SU-DHL-6 (cell line): ENCODE data around the gene PSMA5.

ENCODE experiments used
- H2AFZ ChIP-seq: fragments of 200-600 bp; sonication (generic); 2 replicates; pipeline ENCODE4 v1.6.1; 2014; ENCODE audit warnings: low read depth, mild to moderate bottlenecking, moderate library complexity, mixed read lengths, antibody characterized with exemption, low read length; ENCODE audit not compliant: severe bottlenecking
- H3F3A ChIP-seq: fragments of 200-600 bp; shearing (Covaris generic); 2 replicates; pipeline ENCODE4 v1.6.0; 2016; ENCODE audit warnings: antibody characterized with exemption, mild to moderate bottlenecking; ENCODE audit not compliant: insufficient read depth
- H3K27ac ChIP-seq: fragments of 200-600 bp; sonication (generic); 2 replicates; pipeline ENCODE4 v1.5.1; 2016; ENCODE audit warnings: low read depth, mild to moderate bottlenecking, low read length, moderate library complexity, mixed read lengths
- H3K27me3 ChIP-seq: fragments of 200-600 bp; sonication (generic), shearing (Covaris generic); 2 replicates; pipeline ENCODE4 v1.6.0; 2014; ENCODE audit warnings: mild to moderate bottlenecking, low read length
- H3K36me3 ChIP-seq: fragments of 200-600 bp; sonication (generic); 2 replicates; pipeline ENCODE4 v1.6.1; 2014; ENCODE audit warnings: mild to moderate bottlenecking, low read length, mixed read lengths
- H3K4me2 ChIP-seq: fragments of 300-600, 200-600 bp; shearing (Covaris generic), sonication (generic); 2 replicates; pipeline ENCODE4 v1.6.0; 2014; ENCODE audit warnings: low read length, low read depth, mild to moderate bottlenecking; ENCODE audit not compliant: poor library complexity, severe bottlenecking
- H3K4me3 ChIP-seq: fragments of 200-600 bp; sonication (generic); 2 replicates; pipeline ENCODE4 v1.5.1; 2014; ENCODE audit warnings: antibody characterized with exemption, low read length, mild to moderate bottlenecking, mixed read lengths; ENCODE audit not compliant: insufficient read depth, poor library complexity, severe bottlenecking
- H3K79me2 ChIP-seq: fragments of 200-600 bp; sonication (generic); 2 replicates; pipeline ENCODE4 v1.6.1; 2014; ENCODE audit warnings: mild to moderate bottlenecking, low read length, moderate library complexity; ENCODE audit not compliant: insufficient read depth
- H3K9ac ChIP-seq: fragments of 200-600 bp; sonication (generic); 2 replicates; pipeline ENCODE4 v1.7.0; 2014; ENCODE audit warnings: mild to moderate bottlenecking, low read length
- H3K9me2 ChIP-seq: fragments of 200-600 bp; sonication (generic); replicated peaks from 2 replicates; pipeline ENCODE4 v1.6.1; 2014; ENCODE audit warnings: low read length; ENCODE audit not compliant: insufficient read depth
- H3K9me3 ChIP-seq: fragments of 200-600 bp; sonication (generic); 2 replicates; pipeline ENCODE4 v1.6.1; 2014; ENCODE audit warnings: low read length, mixed read lengths; ENCODE audit not compliant: insufficient read depth
- H4K20me1 ChIP-seq: fragments of 200-600 bp; sonication (generic); 2 replicates; pipeline ENCODE4 v1.6.1; 2014; ENCODE audit warnings: low read depth, mild to moderate bottlenecking, antibody characterized with exemption, low read length, moderate library complexity, mixed read lengths
- CTCF ChIP-seq: fragments of 200-600 bp; sonication (generic); IDR thresholded peaks from one replicate; pipeline ENCODE4 v1.5.1; 2017; ENCODE audit warnings: antibody characterized with exemption, mild to moderate bottlenecking, low read length, moderate library complexity; ENCODE audit not compliant: insufficient read depth, poor library complexity, severe bottlenecking
- EZH2phosphoT487 ChIP-seq: fragments of 200-600 bp; sonication (generic), shearing (Covaris generic); conservative IDR thresholded peaks from 2 replicates; pipeline ENCODE4 v1.6.1; 2018; ENCODE audit warnings: mild to moderate bottlenecking, antibody characterized with exemption, low read length, moderate library complexity, mixed read lengths

Gene PSMA5

GRCh38 chr1:109423498-109423897 lies 2.8 kb downstream of the PSMA5 start:
- peaks cover 16% of the 10 kb centered on the region for H3K36me3 ChIP-seq
- no peaks in the 10 kb centered on the region for H4K20me1 ChIP-seq
- TF ChIP-seq EZH2phosphoT487 (no peak), CTCF (no peak)

GRCh38 chr1:109412551-109412950 lies 13.7 kb downstream of the PSMA5 start:
- Histone ChIP-seq H3K36me3 (peaks cover 62% of the 10 kb centered on the region), H3K79me2 (peaks cover 20% of the 10 kb centered on the region; the same call in 1 of the 2 replicates), H3K27me3 (no peaks in the 10 kb centered on the region), H3K4me2 (no peak overlapping the region), H3K4me3 (no peak overlapping the region), H3F3A (no peaks in the 10 kb centered on the region), H3K9me3 (no peaks in the 10 kb centered on the region), H3K9ac (no peak overlapping the region), H4K20me1 (peaks cover 6% of the 10 kb centered on the region), H2AFZ (no peak overlapping the region), H3K9me2 (no peaks in the 10 kb centered on the region), H3K27ac (no peak overlapping the region)
- TF ChIP-seq CTCF (no peak), EZH2phosphoT487 (no peak)

More at GRCh38 chr1:109423498-109423897, 2.8 kb downstream of the PSMA5 start:
- Histone ChIP-seq H3K4me3 (no peak overlapping the region), H3K9ac (no peak overlapping the region), H3K4me2 (peak overlapping the region; percentile 27), H3K27ac (no peak overlapping the region), H3K79me2 (peaks cover 67% of the 10 kb centered on the region), H3K9me3 (no peaks in the 10 kb centered on the region), H3F3A (peaks cover 4% of the 10 kb centered on the region), H3K27me3 (no peaks in the 10 kb centered on the region), H3K9me2 (no peaks in the 10 kb centered on the region), H2AFZ (no peak overlapping the region)

GRCh38 chr1:109404838-109405237 lies 21.4 kb downstream of the PSMA5 start:
- H2AFZ ChIP-seq = no peak overlapping the region
- no peak overlapping the region for H3K27ac ChIP-seq
- no peak overlapping the region for H3K4me2 ChIP-seq
- TF ChIP-seq EZH2phosphoT487 = no peak
- no peak for TF ChIP-seq CTCF
- no peaks in the 10 kb centered on the region for H3K9me3 ChIP-seq
- H3K9me2 ChIP-seq = no peaks in the 10 kb centered on the region
- H3K4me3 ChIP-seq = no peak overlapping the region
- H3K27me3 ChIP-seq = no peaks in the 10 kb centered on the region
- H4K20me1 ChIP-seq = 0 out of 2 replicates have a peak, but pooled peaks cover 4% of the 10 kb centered on the region
- peaks cover 33% of the 10 kb centered on the region for H3K36me3 ChIP-seq
- H3K9ac ChIP-seq = no peak overlapping the region
- H3F3A ChIP-seq = peaks cover 32% of the 10 kb centered on the region
- peaks cover 5% of the 10 kb centered on the region; the same call in 1 of the 2 replicates for H3K79me2 ChIP-seq

- H3K27ac ChIP-seq = no peak overlapping the region
- no peaks in the 10 kb centered on the region for H3K27me3 ChIP-seq
- H3K4me3 ChIP-seq = no peak overlapping the region
- H3K79me2 ChIP-seq = peaks cover 5% of the 10 kb centered on the region; the same call in 1 of the 2 replicates
- H3K4me2 ChIP-seq = no peak overlapping the region
- peaks cover 24% of the 10 kb centered on the region for H3K36me3 ChIP-seq
- no peak overlapping the region for H2AFZ ChIP-seq
- H3K9me3 ChIP-seq = no peaks in the 10 kb centered on the region
- H4K20me1 ChIP-seq = 0 out of 2 replicates have a peak, but pooled peaks cover 4% of the 10 kb centered on the region
- no peaks in the 10 kb centered on the region for H3K9me2 ChIP-seq
- TF ChIP-seq CTCF (no peak), EZH2phosphoT487 (no peak)
- no peak overlapping the region for H3K9ac ChIP-seq
- peaks cover 49% of the 10 kb centered on the region for H3F3A ChIP-seq
Observed at GRCh38 chr1:109402025-109402424, 24.2 kb downstream of the PSMA5 start.
